KMS-11 (cell line): ENCODE results near the gene NTN4.

ENCODE experiments used
- H2AFZ ChIP-seq: fragments of 200-600 bp; sonication (generic); 2 replicates; pipeline ENCODE4 v1.6.1; 2016; ENCODE audit warnings: antibody characterized with exemption, mixed run types, low read depth
- H3K27ac ChIP-seq: fragments of 200-600 bp; sonication (generic); 2 replicates; pipeline ENCODE4 v1.6.1; 2016; ENCODE audit warnings: mild to moderate bottlenecking, mixed run types
- H3K27me3 ChIP-seq: fragments of 200-600 bp; sonication (generic); 2 replicates; pipeline ENCODE4 v1.6.1; 2017; ENCODE audit warnings: mild to moderate bottlenecking, low read depth, mixed run types, moderate library complexity; ENCODE audit not compliant: insufficient read depth
- H3K36me3 ChIP-seq: fragments of 200-600 bp; sonication (generic); 2 replicates; pipeline ENCODE4 v1.6.1; 2017; ENCODE audit warnings: mild to moderate bottlenecking, mixed run types; ENCODE audit not compliant: insufficient read depth
- H3K4me1 ChIP-seq: fragments of 200-600 bp; sonication (generic); 2 replicates; pipeline ENCODE4 v1.6.1; 2016; ENCODE audit warnings: mild to moderate bottlenecking, low read depth, mixed run types; ENCODE audit not compliant: poor library complexity, severe bottlenecking
- H3K4me2 ChIP-seq: fragments of 200-600 bp; sonication (generic); 2 replicates; pipeline ENCODE4 v1.7.0; 2016; ENCODE audit warnings: mild to moderate bottlenecking, mixed run types
- H3K4me3 ChIP-seq: fragments of 200-600 bp; sonication (generic); IDR thresholded peaks from 2 replicates; pipeline ENCODE4 v1.6.1; 2017; ENCODE audit warnings: low read depth, low read length, mixed read lengths; ENCODE audit not compliant: insufficient read depth
- H3K79me2 ChIP-seq: fragments of 200-600 bp; sonication (generic); 2 replicates; pipeline ENCODE4 v1.6.1; 2016; ENCODE audit warnings: low read depth, mixed run types; ENCODE audit not compliant: insufficient read depth
- H3K9ac ChIP-seq: fragments of 200-600 bp; sonication (generic); 2 replicates; pipeline ENCODE4 v1.6.1; 2016; ENCODE audit warnings: mild to moderate bottlenecking, mixed run types
- H4K20me1 ChIP-seq: fragments of 200-600 bp; sonication (generic); 2 replicates; pipeline ENCODE4 v1.6.1; 2016; ENCODE audit warnings: mild to moderate bottlenecking, mixed run types; ENCODE audit not compliant: insufficient read depth
- TF ChIP-seq, protein P1 (sequence below): fragments of 200-600 bp; sonication (generic); conservative IDR thresholded peaks from 2 replicates; pipeline ENCODE4 v1.6.1; 2017; ENCODE audit warnings: low read depth, mild to moderate bottlenecking, antibody characterized with exemption, low read length, moderate library complexity, mixed read lengths

NTN4 gene

DNA sequence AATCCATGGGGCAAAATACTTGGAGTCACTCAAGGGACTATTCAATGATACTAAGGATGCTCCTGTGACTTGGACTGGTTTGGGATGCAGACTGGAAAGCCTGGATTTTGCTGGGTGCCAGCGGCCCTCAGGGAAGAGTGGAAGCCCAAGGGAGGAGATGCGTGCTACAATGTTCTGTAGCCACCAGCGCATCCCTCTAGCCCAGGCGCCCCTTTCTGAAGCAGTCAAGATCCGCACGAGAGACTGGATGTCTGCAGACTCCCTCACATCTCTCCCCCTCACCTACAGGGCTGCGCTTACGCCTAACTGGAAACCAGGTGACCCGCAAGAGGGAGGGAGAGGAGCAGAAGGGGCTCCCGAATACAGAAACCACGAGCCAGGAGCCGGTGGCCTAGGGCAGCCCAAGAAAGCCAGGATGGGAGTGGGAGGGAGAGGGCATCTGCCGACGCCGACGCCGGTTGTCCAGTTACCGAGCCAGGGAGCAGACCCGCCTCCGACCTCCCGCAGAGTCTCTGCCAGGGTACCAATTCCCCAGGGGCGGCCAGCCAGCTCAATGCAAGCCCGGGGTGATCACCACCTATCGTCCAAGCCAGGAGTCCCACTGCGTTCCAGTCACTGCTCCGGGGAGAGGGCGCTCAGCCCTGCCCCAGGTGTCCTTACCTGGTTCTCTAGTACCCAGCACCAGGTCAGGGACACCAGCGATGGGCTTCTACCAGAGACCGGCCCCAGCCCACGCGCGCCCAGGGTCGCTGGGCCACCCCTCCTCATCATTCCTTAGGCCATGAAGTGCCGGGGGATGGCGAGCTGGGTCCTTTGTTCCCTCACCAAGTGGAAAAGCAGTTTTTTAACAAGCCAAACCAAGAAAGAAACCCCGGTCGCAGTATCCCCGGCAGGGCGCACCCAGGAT, 1.2 kb downstream of the NTN4 start:
- Histone ChIP-seq H3K4me1 (no peaks in the 10 kb centered on the region), H3K79me2 (no peaks in the 10 kb centered on the region), H2AFZ (no peak overlapping the region), H3K27me3 (no peaks in the 10 kb centered on the region; the same call in 1 of the 2 replicates), H4K20me1 (no peaks in the 10 kb centered on the region), H3K36me3 (no peaks in the 10 kb centered on the region), H3K4me2 (peak overlapping the region; percentile 57), H3K27ac (no peak overlapping the region), H3K9ac (no peak overlapping the region), H3K4me3 (no peak overlapping the region)
- TF ChIP-seq, protein P1, sequence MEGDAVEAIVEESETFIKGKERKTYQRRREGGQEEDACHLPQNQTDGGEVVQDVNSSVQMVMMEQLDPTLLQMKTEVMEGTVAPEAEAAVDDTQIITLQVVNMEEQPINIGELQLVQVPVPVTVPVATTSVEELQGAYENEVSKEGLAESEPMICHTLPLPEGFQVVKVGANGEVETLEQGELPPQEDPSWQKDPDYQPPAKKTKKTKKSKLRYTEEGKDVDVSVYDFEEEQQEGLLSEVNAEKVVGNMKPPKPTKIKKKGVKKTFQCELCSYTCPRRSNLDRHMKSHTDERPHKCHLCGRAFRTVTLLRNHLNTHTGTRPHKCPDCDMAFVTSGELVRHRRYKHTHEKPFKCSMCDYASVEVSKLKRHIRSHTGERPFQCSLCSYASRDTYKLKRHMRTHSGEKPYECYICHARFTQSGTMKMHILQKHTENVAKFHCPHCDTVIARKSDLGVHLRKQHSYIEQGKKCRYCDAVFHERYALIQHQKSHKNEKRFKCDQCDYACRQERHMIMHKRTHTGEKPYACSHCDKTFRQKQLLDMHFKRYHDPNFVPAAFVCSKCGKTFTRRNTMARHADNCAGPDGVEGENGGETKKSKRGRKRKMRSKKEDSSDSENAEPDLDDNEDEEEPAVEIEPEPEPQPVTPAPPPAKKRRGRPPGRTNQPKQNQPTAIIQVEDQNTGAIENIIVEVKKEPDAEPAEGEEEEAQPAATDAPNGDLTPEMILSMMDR = no peak

DNA sequence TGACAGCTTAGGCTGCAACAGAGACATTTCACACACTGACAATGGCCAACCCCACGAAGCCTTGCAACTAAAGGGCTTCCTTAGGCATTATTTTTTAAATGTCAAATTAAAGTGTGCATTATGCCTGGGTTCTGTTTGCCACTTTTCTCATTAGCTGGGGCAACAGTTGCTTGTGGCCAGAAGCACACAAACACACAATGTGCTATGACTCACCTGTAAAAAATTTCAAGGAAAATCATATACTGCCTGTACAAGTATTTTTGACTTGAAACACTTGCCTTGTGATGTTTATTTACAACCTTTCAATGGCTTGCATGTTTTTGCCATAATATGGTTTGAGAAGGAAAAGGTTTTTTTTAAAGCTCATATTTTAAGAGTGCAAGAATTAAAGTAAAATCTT, 1.9 kb downstream of the NTN4 start:
- Histone ChIP-seq H2AFZ (no peak overlapping the region), H3K27me3 (no peaks in the 10 kb centered on the region; the same call in 1 of the 2 replicates), H3K9ac (no peak overlapping the region), H3K36me3 (no peaks in the 10 kb centered on the region), H3K4me3 (no peak overlapping the region), H3K4me2 (no peak overlapping the region), H3K79me2 (no peaks in the 10 kb centered on the region), H4K20me1 (no peaks in the 10 kb centered on the region), H3K27ac (no peak overlapping the region), H3K4me1 (no peaks in the 10 kb centered on the region)
- TF ChIP-seq, protein P1 = no peak

DNA sequence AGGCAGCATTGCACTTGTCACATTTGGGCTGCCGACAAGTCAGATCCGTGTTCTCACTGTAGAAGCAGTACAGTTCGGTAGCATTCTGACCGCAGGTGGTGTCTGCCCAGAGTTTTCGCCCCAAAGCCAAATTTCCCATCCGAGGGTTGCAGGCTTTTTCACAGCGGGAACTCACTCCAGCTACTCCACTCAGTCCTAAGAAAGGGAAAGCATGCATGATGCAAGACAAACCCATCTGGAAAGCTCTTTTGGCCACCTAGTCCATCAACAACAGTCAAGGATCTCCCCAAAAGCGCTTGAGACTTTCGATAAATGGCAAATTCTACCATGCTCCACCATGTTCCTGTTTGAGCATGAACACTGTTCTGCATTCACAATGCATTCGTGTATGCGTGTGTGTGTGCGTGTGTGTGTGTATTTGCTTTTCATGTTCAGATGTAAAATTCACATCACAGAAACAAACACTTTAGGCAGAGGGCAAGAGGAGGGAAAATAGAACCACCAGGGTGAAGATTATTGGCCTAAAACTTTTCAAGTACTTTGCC, 3.2 kb downstream of the NTN4 start:
- Histone ChIP-seq H3K27me3 (no peaks in the 10 kb centered on the region; the same call in 1 of the 2 replicates), H3K4me3 (no peak overlapping the region), H3K4me1 (no peaks in the 10 kb centered on the region), H3K4me2 (no peak overlapping the region), H3K79me2 (no peaks in the 10 kb centered on the region), H3K36me3 (no peaks in the 10 kb centered on the region), H2AFZ (no peak overlapping the region), H4K20me1 (no peaks in the 10 kb centered on the region), H3K9ac (no peak overlapping the region), H3K27ac (no peak overlapping the region)
- TF ChIP-seq, protein P1 = no peak

DNA sequence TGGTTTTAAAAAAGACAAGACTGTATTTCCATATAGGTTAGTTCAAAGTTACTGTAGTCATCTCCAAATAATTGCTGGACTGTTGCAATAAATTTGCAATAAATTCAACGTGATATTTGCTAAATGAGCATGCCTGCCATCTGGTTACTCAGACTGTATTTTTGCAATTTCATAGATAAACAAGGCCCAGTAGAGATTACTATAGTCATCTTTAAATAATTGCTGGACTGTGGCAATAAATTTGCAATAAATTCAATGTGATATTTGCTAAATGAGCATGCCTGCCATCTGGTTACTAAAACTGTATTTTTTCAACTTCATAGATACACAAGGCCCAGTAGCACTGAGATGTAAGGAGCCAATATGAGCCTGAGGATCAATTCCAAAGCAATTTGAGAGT, 5.6 kb downstream of the NTN4 start:
- TF ChIP-seq, protein P1 = no peak
- no peaks in the 10 kb centered on the region for H3K79me2 ChIP-seq
- H3K27ac ChIP-seq = no peak overlapping the region
- no peak overlapping the region for H3K4me2 ChIP-seq
- H4K20me1 ChIP-seq = no peaks in the 10 kb centered on the region
- no peaks in the 10 kb centered on the region; the same call in 1 of the 2 replicates for H3K27me3 ChIP-seq
- no peaks in the 10 kb centered on the region for H3K4me1 ChIP-seq
- no peaks in the 10 kb centered on the region for H3K36me3 ChIP-seq
- H3K9ac ChIP-seq = no peak overlapping the region
- no peak overlapping the region for H3K4me3 ChIP-seq
- no peak overlapping the region for H2AFZ ChIP-seq
